NCI-H526 (cell line): ENCODE data around the gene CHERP.
"Not testable (repeated sequence)": the region's sequence is repeated elsewhere in the genome, so short reads cannot be mapped to it uniquely, and the experiment has no call there.

ENCODE experiments used
- DNase-seq, 2 experiments: peaks; one replicate each; lab custom pipeline; 2025; lab: John Stamatoyannopoulos, UW

The CHERP gene

GRCh38 chr19:16520074-16520973, 21.9 kb downstream of the CHERP start:
- DNase-seq = no peak

GRCh38 chr19:16519230-16519687, 23.0 kb downstream of the CHERP start:
- no peak for DNase-seq

GRCh38 chr19:16518483-16519229, 23.6 kb downstream of the CHERP start:
- DNase-seq = no peak

GRCh38 chr19:16518061-16518460, 24.2 kb downstream of the CHERP start:
- DNase-seq = no peak

GRCh38 chr19:16516923-16517610, 25.2 kb downstream of the CHERP start:
- no peak for DNase-seq

- DNase-seq = no peak
Measured at GRCh38 chr19:16516381-16516780, 25.9 kb downstream of the CHERP start.

GRCh38 chr19:16514383-16515019, 27.7 kb downstream of the CHERP start:
- peak in 1 of 2 experiments; percentile 55 for DNase-seq

- not testable (repeated sequence) for DNase-seq
Measured at GRCh38 chr19:16512611-16513010, 29.6 kb downstream of the CHERP start.

- DNase-seq = no peak
Measured at GRCh38 chr19:16509141-16510061, 32.8 kb downstream of the CHERP start.

GRCh38 chr19:16508546-16508945, 33.7 kb downstream of the CHERP start:
- no peak for DNase-seq

- no peak for DNase-seq
Measured at GRCh38 chr19:16506961-16507360, 35.3 kb downstream of the CHERP start.

- DNase-seq = not testable (repeated sequence)
Measured at GRCh38 chr19:16506161-16506560, 36.1 kb downstream of the CHERP start.

- DNase-seq = no peak
Measured at GRCh38 chr19:16504271-16504670, 38.0 kb downstream of the CHERP start.

- peak; percentile 40 to 41 for DNase-seq
Measured at GRCh38 chr19:16497837-16498236, 44.4 kb downstream of the CHERP start.

- DNase-seq = no peak
Measured at GRCh38 chr19:16497042-16497441, 45.2 kb downstream of the CHERP start.

GRCh38 chr19:16496613-16496983, 45.6 kb downstream of the CHERP start:
- no peak for DNase-seq

GRCh38 chr19:16495982-16496612, 46.1 kb downstream of the CHERP start, which contains the start of the genes C19orf44 and CALR3:
Gene C19orf44, plus strand, starts transcription at chr19:16496394. Its CDS starts 4,399 bp downstream, at chr19:16500793.
Gene CALR3, minus strand, starts transcription at chr19:16496167. Its CDS starts 38 bp downstream, at chr19:16496129.
- DNase-seq = peak; percentile 91 to 97

- peak; percentile 84 to 91 for DNase-seq
Measured at GRCh38 chr19:16486476-16486875, 55.8 kb downstream of the CHERP start.

- no peak for DNase-seq
Measured at GRCh38 chr19:16482745-16483144, 59.5 kb downstream of the CHERP start.

- no peak for DNase-seq
Measured at GRCh38 chr19:16477311-16477710, 64.9 kb downstream of the CHERP start.
